HG03469 (cell line): ENCODE measurements around the gene MED25.
"Not testable (repeated sequence)": the region's sequence is repeated elsewhere in the genome, so short reads cannot be mapped to it uniquely, and the experiment has no call there.

ENCODE experiments used
- ATAC-seq: cut with Tn5 transposase; IDR thresholded peaks from one replicate; pipeline ENCODE4 v1.9.1; 2021; ENCODE audit warnings: mild to moderate bottlenecking, moderate library complexity, moderate number of reproducible peaks; ENCODE audit not compliant: unreplicated experiment

MED25 gene

DNA sequence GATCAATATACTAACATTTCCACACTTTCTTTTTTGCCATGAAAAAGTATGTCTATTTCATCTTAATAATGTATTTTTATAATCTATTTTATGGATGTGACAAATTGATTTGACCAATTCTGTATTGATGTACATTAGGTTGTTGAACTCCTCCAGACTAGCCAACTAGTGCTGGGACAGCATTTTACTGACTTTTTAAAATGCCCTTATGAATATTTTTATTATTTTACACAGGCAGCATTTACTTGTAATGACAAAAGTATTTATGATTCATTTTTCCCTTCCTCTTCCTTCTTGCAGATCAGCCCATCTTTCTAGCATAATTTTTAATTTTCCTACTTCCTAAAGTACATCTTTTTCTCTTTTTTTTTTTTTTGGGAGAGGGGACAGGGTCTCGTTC, 4.1 kb upstream of the MED25 start:
- no peak for ATAC-seq

DNA sequence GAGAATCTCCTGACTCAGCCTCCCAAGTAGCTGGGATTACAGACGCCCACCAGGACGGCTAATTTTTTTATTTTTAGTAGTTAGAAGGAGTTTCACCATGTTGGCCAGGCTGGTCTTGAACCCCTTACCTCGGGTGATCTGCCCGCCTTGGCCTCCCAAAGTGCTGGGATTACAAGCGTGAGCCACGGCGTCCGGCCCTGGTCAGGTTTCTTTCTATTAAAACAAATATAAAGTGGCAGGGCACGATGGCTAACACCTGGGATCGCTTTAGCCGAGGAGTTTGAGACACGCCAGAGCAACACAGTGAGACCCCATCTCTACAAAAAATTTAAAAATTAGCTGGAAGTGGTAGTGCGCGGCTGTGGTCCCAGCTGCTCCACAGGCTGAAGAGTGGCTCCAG, 1.5 kb upstream of the MED25 start:
- ATAC-seq: no peak

DNA sequence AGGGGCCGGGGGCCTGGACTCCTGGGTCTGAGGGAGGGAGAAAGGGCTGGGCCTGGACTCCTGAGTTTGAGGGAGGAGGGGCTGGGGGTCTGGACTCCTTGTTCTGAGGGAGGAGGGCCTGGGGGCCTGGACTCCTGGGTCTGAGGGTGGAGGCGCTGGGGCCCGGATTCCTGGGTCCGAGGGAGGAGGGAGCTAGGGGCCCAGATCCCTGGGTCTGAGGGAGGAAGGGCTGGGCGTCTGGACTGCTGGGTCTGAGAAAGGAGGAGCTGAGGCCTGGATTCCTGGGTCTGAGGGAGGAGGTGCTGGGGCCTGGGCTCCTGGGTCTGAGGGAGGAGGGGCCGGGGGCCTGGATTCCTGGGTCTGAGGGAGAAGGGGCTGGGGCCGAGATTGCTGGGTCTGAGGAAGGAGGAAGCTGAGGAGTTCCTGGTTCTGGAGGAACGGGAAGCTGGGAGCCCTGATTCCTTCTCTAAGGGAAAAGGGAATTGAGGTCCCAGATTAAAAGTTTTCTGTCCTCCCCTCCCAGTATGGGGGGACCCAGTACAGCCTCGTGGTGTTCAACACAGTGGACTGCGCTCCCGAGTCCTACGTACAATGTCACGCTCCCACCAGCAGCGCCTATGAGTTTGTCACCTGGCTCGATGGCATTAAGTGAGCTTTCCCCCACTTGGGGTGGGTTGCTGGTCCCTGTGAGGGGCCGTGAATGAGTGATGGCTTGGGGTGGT, 721 bp downstream of the MED25 start:
- no peak for ATAC-seq

DNA sequence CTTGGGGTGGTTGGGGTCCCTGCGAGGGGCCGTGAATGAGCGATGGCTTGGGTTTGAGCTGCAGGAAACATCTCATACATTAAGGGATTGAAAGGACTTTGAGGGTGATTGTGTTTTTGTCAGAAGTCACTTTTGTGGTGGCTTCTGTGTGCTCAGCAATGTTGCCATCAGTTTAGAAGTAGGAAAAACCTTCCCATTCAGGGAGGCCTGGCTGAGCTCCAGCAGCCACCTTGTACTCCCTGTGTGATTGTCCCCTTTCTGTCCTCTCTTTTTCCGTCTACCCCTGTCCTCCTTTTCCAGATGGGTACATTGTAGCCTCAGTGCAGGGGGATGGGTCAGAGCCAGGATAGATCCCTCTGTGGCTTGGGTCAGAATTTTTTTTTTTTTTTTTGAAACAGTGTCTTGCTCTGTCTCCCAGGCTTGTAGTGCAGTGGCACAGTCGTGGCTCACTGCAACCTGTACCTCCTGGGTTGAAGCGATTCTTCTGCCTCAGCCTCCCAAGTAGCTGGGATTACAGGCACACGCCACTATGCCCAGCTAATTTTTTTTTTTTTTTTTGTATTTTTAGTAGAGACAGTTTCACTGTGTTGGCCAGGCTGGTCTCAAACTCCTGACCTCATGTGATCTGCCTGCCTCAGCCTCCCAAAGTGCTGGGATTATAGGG, 1.5 kb downstream of the MED25 start:
- not testable (repeated sequence) for ATAC-seq

DNA sequence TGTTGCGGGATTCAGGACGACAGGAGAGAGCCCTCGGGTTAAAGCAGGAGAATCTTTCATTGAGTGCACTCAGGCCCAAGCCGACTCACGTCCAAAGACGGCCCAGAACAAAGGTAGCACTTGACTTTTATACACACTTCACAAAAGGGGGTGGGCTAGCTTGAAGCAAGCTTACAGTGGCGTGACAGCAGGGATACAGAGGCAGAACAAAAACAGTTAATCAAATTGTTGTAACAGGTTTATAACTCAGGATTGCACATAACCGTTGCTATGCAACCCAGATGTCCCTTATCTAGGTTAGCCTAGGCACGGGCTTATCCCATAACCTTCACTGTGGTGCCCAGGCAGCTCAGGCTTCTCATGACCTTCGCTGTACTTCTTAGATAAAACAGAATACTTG, 2.0 kb downstream of the MED25 start:
- ATAC-seq: no peak

DNA sequence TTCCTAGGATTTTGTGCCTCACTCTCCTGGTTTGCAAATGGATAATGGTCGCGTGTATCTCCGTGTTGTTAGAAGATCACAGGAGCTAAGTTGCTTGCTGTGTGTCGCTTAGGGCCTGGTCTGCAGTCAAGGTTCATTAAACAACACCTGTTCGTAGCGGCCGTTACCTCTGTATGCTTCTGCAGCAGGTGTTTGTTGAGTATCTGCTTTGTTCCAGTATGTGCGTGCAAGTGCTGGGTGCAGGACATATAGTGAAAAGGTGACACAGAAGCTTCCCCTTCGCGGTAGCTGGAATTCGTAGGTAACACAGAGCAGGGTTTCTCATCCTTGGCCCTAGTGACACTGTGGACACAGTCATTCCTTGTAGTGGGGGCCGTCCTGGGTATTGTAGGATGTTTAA, 5.4 kb downstream of the MED25 start:
- no peak for ATAC-seq

DNA sequence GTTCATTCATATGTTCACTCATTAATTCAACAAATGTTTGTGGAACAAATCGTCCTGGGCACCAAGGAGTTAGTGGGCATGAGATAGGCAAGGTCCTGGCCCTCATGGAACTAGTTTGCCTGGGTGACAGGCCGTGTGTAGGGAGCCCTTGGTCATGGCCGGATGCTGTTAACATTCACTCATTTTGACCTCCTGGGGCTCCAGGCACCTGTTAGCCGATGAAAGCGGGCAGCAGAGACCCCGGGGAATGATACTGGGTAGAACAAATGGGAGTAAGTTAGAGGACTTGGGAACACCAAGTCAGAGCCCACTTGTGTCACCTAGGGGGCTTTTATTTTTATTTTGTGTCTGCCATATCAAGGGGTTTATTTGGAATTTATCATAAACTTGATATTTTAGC, 6.6 kb downstream of the MED25 start:
- ATAC-seq: no peak

DNA sequence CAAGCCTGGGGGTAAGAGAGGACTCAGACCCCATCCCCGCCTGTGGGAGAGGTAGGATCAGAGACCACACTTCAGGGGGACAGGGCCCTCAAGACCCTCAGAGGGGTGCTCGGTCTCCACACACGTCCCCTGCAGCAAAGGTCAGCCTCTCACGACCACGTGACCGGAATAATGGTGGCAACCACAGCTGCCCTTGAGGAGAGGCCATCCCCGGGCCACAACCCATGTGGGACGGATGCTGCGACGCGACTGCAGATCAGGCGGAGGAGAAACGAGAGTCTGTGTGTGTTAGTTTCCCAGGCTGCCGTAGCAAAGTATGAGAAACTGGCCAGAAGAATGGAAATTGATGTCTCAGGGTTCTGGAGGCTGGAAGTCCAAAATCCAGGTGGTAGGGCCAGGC, 8.9 kb downstream of the MED25 start:
- ATAC-seq: no peak

DNA sequence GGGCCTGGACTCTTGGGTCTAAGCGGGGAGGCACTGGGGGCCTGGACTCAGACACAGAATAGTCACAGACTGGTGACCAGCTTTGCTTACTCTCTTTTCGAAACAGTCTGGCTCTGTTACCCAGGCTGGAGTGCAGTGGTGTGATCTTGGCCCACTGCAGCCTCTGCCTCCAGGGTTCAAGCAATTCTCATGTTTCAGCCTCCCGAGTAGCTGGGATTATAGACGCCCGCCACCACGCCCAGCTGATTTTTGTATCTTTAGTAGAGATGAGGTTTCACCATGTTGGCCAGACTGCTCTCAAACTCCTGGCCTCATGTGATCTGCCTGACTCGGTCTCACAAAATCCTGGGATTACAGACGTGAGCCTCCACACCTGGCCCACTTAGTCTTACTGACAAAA, 11.1 kb downstream of the MED25 start:
- ATAC-seq: no peak

DNA sequence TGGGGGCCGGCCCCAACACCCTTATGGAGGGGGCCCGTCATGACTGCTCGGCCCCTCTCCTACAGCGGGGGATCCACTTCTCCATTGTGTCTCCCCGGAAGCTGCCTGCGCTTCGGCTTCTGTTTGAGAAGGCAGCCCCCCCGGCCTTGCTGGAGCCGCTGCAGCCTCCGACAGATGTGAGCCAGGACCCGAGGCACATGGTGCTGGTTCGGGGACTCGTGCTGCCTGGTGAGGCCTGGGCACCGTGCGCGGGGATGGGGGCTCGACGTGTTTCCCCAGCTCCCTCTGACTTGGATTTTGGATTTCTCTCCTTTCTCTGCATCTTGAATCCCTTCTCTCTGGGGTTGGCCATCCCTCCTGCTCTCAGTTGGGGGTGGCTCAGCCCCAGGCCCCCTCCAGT, 11.6 kb downstream of the MED25 start:
- no peak for ATAC-seq

DNA sequence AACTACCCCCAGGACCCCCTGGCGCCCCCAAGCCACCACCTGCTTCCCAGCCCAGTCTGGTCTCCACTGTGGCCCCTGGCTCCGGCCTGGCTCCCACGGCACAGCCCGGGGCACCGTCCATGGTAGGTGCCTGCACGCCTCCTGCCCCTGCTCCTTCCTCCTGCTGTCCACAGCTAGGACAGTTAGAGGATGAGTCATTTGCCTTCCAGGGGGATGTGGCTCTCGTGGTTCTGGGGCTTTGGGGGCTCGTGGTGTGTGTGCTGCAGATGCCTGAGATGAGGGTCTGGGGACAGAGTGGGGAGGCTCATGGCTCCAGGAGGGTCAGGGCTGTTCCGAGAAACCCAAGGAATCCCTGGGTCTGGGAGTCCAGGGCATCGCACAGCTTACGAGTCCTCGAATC, 12.7 kb downstream of the MED25 start:
- no peak for ATAC-seq

DNA sequence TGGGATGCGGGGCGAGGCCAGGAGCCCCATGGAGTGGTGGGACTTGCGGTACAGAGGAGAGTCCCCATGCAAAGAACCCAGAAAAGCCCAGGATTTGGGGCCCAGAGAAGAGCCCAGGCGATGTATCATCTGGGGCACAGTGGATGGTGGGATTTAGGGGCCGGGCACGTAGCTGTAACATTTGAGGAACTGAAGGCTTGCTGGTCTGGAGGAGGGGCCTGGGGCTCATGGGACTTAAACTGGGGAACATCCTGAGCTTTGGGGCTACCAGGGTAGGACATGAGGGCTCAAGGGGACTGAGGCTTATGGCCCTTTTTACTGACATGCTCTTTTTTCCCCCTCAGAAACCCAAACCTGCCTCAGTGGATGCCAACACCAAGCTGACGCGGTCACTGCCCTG, 13.5 kb downstream of the MED25 start:
- no peak for ATAC-seq

DNA sequence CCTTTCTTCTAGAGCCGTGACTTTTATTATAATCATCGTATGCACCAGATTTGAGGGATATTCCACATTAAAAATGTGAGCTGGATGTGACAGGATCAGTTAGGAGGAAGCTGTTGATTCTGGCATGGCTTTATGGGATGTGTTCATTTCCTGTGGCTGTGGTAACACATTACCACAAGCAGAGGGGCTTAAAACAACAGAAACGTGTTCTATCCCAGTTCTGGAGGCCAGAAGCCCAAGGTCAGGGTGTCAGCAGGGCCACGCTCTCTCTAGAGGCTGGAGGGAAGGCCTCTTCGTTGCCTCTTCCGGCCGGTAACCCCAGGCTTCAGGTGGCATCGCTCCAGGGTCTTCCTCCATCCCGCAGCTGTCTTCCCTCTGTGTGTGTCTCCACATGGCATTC, 14.5 kb downstream of the MED25 start:
- no peak for ATAC-seq

DNA sequence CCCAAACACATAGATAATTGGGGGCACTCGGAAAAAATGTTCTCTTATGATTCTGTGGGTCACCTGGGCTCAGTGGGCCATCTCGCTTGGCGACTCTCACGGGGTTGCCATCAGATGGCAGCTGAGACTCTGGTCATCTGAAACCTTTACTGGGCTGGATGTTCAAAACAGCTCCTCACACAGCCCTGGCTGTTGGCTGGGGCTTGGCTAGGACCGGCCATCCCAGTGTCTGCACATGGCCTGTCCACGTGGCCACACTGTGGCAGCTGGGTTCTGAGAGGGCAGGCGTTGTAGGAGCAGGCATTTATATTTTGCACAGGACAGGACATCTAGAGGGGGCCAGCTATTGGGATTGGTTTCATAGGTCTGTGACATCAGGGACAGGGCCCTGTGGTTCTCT, 15.5 kb downstream of the MED25 start:
- ATAC-seq: no peak

DNA sequence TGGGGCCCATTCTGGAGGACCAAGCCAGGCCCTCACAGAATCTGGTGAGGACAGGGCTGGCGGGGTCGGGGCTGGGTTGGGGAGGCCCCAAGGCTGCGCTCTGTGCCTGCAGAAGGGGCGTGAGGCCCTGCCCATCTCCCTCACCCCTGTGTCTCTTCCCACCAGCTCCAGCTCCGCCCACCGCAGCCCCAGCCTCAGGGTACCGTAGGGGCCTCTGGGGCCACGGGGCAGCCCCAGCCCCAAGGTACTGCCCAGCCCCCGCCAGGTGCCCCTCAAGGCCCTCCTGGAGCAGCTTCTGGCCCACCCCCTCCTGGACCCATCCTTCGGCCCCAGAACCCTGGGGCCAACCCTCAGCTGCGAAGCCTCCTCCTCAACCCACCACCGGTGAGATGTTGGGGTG, 17.5 kb downstream of the MED25 start:
- ATAC-seq: no peak

DNA sequence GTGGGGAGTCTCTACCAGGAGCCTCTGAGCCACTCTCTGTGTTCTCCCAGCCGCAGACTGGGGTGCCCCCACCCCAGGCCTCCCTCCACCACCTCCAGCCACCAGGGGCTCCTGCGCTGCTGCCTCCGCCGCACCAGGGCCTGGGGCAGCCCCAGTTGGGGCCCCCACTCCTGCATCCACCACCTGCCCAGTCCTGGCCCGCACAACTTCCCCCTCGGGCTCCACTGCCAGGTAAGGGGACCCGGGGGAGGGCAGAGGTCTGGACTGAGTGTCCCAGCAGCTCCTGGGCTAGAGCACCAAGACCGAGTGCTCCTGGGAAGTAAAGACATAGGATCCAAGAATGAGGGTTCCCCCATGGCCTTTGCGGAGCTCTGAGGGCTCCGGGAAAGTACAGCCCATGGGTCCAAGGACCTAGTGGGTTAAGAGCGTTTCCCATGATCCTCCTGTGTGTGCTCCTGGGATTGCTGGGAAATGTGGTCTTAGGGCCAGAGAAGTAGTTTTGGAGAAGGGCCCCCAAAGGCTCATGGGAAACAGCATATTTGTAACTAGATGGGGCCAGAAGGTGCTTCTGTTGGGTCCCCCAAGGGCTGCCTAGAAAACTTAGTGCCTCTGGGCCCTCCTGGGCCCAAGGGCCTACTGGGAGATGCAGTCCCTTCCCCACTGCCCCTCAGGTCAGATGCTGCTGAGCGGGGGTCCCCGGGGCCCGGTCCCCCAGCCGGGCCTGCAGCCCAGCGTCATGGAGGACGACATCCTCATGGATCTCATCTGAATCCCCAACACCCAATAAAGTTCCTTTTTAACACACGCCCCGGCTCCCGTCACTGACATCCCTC, 18.3 kb downstream of the MED25 start:
- no peak for ATAC-seq

DNA sequence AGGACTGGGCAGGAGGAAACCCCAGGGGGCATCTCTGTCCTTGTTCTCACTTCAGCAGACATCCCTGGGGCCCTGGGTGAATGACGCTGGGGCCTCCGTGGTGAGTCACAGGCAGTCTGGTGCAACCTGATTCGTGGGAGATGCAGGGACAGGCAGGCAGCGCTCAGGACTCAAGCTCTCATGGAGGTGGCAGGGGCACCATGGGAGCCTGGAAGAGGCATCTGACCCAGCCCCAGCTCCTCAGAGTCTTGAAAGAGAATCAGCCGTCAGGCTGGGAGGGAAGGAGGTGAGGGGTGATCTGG, 18.9 kb downstream of the MED25 start:
- no peak for ATAC-seq

DNA sequence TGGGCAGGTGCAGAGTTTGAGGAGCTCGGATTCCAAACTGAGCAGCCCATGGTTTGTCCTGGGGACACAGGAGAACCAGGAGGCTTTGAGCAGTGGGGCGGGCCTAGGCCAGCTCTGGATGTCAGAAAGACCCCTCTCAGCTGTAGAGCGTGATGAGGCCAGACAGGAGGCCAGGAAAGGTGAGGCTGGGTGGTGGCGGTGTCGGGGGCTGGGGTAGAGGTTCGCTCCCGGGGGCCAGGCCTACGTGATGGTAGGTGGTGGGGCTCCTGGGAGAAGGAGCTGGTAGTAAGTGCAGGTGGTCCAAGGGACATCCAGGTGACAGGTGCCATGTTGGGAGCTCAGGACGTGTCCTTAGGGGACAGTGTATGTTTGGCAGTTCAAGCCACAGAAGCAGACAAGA, 19.3 kb downstream of the MED25 start:
- no peak for ATAC-seq

DNA sequence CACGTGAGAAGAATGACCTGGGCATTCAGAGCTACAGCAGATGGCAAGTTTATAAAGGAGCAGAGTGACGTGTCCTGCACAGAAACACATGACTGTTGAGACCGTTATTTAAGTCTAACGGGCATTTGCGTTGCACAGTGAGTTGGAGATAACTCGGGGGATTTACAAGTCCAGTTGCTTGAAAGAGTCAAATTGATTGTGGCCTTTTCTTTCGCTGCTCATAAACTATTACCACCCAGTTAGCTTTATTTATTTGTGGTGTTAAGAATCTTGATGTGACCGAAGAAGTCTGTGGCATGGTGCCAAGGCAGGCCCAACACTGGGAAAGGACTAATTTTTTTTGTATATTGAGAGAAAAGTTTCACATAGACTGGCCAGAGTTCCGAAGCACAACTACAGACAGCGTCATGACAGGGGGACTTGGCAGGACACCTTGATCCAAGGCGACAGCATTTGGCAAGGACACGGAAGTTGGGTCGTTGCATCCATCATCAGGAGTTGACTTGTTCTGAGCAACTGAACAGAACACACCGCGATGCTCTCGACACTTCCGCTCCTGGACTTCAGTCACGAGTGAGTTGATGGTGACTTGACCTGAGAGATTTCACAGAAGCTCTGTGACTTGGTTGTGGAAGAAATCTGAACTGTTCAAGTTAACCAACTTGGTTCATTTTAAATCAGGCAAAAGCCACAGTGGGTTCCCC, 20.9 kb downstream of the MED25 start:
- no peak for ATAC-seq

DNA sequence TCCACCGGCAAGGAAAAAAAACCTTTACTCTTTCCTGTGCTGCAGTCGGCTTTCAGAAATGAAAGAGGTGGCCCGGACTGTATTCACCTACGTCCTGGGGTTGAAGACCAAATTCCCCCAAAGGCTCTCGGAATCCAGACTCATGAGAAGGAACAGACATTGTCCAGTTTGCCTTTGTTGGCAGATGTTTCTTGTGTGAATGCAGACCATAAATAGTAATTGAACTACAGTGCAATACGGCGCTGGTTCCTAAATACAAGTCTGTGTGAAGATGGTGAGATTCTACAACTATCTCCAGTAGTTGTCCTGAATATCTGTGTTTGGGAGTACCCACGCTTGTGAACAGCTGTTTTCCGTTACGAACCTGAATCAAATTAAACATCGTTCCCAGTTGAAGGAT, 21.6 kb downstream of the MED25 start:
- ATAC-seq: no peak

DNA sequence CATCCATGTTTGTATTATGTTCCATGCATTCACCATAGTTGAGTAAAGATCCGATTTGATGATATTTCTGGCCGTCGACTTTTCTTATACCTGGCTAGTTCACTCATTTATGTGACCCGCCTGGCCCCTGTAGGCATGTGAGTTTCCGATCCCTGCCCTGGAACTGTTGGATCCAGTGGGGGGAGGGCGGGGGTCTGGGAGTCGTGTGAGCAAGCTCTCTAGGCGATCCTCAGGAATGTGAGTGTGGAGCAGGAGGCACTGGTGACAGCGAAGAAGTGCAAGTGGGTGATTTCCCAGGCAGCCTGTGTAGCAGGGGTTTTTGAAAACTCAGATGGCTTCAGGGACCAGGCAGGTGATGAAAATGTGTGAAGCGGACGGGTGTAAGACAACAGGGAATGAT, 22.2 kb downstream of the MED25 start:
- ATAC-seq: no peak
